GM23338 (cell line): Measurements from ENCODE around the gene GPR142. TPM values are rescaled to one million over a fixed set of nuclear protein-coding genes. Genes with fewer than 3 reads are reported as not detected.

Source experiments
- ATAC-seq: fragments of 200-7000 bp; cut with Tn5 transposase; 3 replicates; pipeline ENCODE4 v1.9.1; 2020
- DNase-seq: peaks from one replicate; pipeline ENCODE4 v3.0.0-alpha.2; 2015; ENCODE audit warnings: low spot score
- H2AFZ ChIP-seq: fragments of 200-600 bp; sonication (generic); 2 replicates; pipeline ENCODE4 v1.8.0; 2016; ENCODE audit warnings: antibody characterized with exemption, mild to moderate bottlenecking, moderate library complexity
- H3F3A ChIP-seq: fragments of 200-600 bp; sonication (generic); replicated peaks from 2 replicates; pipeline ENCODE4 v1.8.0; 2017; ENCODE audit warnings: antibody characterized with exemption, mixed run types, low read depth
- H3K27ac ChIP-seq: fragments of 200-600 bp; sonication (generic); 2 replicates; pipeline ENCODE4 v1.6.1; 2016; ENCODE audit warnings: low read depth
- H3K27me3 ChIP-seq: fragments of 200-600 bp; sonication (generic); 2 replicates; pipeline ENCODE4 v1.8.0; 2016; ENCODE audit warnings: mild to moderate bottlenecking, mixed run types, moderate library complexity; ENCODE audit not compliant: insufficient read depth
- H3K36me3 ChIP-seq: fragments of 200-600 bp; sonication (generic); 2 replicates; pipeline ENCODE4 v1.8.0; 2016; ENCODE audit warnings: mild to moderate bottlenecking; ENCODE audit not compliant: insufficient read depth
- H3K4me1 ChIP-seq: fragments of 200-600 bp; sonication (generic); 2 replicates; pipeline ENCODE4 v1.8.0; 2016; ENCODE audit warnings: mild to moderate bottlenecking, moderate library complexity; ENCODE audit not compliant: insufficient read depth
- H3K4me2 ChIP-seq: fragments of 200-600 bp; sonication (generic); 2 replicates; pipeline ENCODE4 v1.7.1; 2017; ENCODE audit warnings: mixed run types
- H3K4me3 ChIP-seq: fragments of 200-600 bp; sonication (generic); 2 replicates; pipeline ENCODE4 v1.6.1; 2016; ENCODE audit warnings: mixed run types
- H3K79me2 ChIP-seq: fragments of 200-600 bp; sonication (generic); replicated peaks from 2 replicates; pipeline ENCODE4 v1.8.0; 2017; ENCODE audit warnings: mild to moderate bottlenecking; ENCODE audit not compliant: insufficient read depth
- H3K9me2 ChIP-seq: fragments of 200-600 bp; sonication (generic); 2 replicates; pipeline ENCODE4 v1.8.0; 2017; ENCODE audit not compliant: insufficient read depth
- H4K20me1 ChIP-seq: fragments of 200-600 bp; sonication (generic); replicated peaks from 2 replicates; pipeline ENCODE4 v1.8.0; 2017; ENCODE audit warnings: mild to moderate bottlenecking; ENCODE audit not compliant: insufficient read depth
- H3K27ac Mint-ChIP-seq: 2 replicates; pipeline ENCODE4 v1.8.0; 2020; ENCODE audit warnings: inconsistent platforms, mild to moderate bottlenecking, moderate library complexity, mixed read lengths
- H3K27me3 Mint-ChIP-seq: 3 replicates; pipeline ENCODE4 v1.8.0; 2022; ENCODE audit warnings: low read depth, mild to moderate bottlenecking, moderate library complexity, mixed read lengths, inconsistent platforms; ENCODE audit not compliant: insufficient read depth, poor library complexity
- H3K36me3 Mint-ChIP-seq: 3 replicates; pipeline ENCODE4 v1.8.0; 2021; ENCODE audit warnings: low read depth, mild to moderate bottlenecking, inconsistent platforms, moderate library complexity, mixed read lengths
- H3K4me1 Mint-ChIP-seq: 3 replicates; pipeline ENCODE4 v1.8.0; 2020; ENCODE audit warnings: mild to moderate bottlenecking, inconsistent platforms, mixed read lengths
- H3K4me3 Mint-ChIP-seq: 3 replicates; pipeline ENCODE4 v1.8.0; 2021; ENCODE audit warnings: moderate library complexity, mild to moderate bottlenecking, inconsistent platforms, mixed read lengths
- H3K9me3 Mint-ChIP-seq: 3 replicates; pipeline ENCODE4 v1.8.0; 2020; ENCODE audit warnings: moderate library complexity, mild to moderate bottlenecking, inconsistent platforms, mixed read lengths
- CREB1 ChIP-seq: fragments of 250-450 bp; sonication (Bioruptor Pico); IDR thresholded peaks from 2 replicates; pipeline ENCODE4 v1.5.0; 2020; ENCODE audit warnings: low read depth, mild to moderate bottlenecking, moderate library complexity
- ETS1 ChIP-seq: IDR thresholded peaks from 2 replicates; pipeline ENCODE4 v1.6.1; 2016; ENCODE audit warnings: antibody characterized with exemption
- EZH2 ChIP-seq: fragments of 200-600 bp; sonication (generic); IDR thresholded peaks from one replicate; pipeline ENCODE4 v1.8.0; 2017; ENCODE audit warnings: antibody characterized with exemption, mild to moderate bottlenecking, low read depth; ENCODE audit not compliant: unreplicated experiment
- EZH2phosphoT487 ChIP-seq: fragments of 200-600 bp; sonication (generic); IDR thresholded peaks from one replicate; pipeline ENCODE4 v1.8.1; 2018; ENCODE audit warnings: antibody characterized with exemption; ENCODE audit not compliant: unreplicated experiment
- JUNB ChIP-seq: IDR thresholded peaks from one replicate; pipeline ENCODE4 v1.6.1; 2016; ENCODE audit warnings: antibody characterized with exemption; ENCODE audit not compliant: unreplicated experiment
- NANOG ChIP-seq: IDR thresholded peaks from 2 replicates; pipeline ENCODE4 v1.6.1; 2016; ENCODE audit warnings: antibody characterized with exemption, borderline replicate concordance
- POLR2AphosphoS5 ChIP-seq: IDR thresholded peaks from 2 replicates; pipeline ENCODE4 v1.6.1; 2016; ENCODE audit warnings: antibody characterized with exemption, low read depth
- STAT1 ChIP-seq: IDR thresholded peaks from one replicate; pipeline ENCODE4 v1.6.1; 2016; ENCODE audit warnings: antibody characterized with exemption; ENCODE audit not compliant: unreplicated experiment
- ZNF114 ChIP-seq: fragments of 250-450 bp; sonication (Bioruptor Pico); IDR thresholded peaks from 2 replicates; pipeline ENCODE4 v1.5.0; 2020; ENCODE audit warnings: mild to moderate bottlenecking, moderate library complexity
- ZNF331 ChIP-seq: fragments of 250-450 bp; sonication (Bioruptor Pico); IDR thresholded peaks from 2 replicates; pipeline ENCODE4 v1.5.0; 2020; ENCODE audit warnings: low read depth, mild to moderate bottlenecking, moderate library complexity
- ZNF462 ChIP-seq: fragments of 250-450 bp; sonication (Bioruptor Pico); IDR thresholded peaks from 2 replicates; pipeline ENCODE4 v1.5.0; 2020; ENCODE audit warnings: mild to moderate bottlenecking, moderate library complexity
- polyA plus RNA-seq: library from polyadenylated mRNA; unstranded; fragments of >200 nt; fragmentation: Nextera tagmentation; extraction: Ambion mirVana; gene quantifications from 2 replicates; pipeline ENCODE4 v1.2.1, GENCODE V29; 2016
- total RNA-seq: library from RNA; depleted of rRNA; stranded (reverse); fragments of >200 nt; shearing (Covaris generic); gene quantifications from 2 replicates; pipeline ENCODE4 v1.2.3, GENCODE V29; 2014
- TF ChIP-seq, protein P1 (sequence below): IDR thresholded peaks from one replicate; pipeline ENCODE4 v1.6.1; 2018; ENCODE audit warnings: antibody characterized with exemption; ENCODE audit not compliant: unreplicated experiment
- TF ChIP-seq, protein P2 (sequence below), 2 experiments: fragments of 200-600 bp in 1 of 2; sonication (generic) in 1 of 2; conservative IDR thresholded peaks; 2 replicates each; pipeline versions ENCODE4 v1.5.1 to v1.6.1; 2016 to 2017; ENCODE audit warnings: antibody characterized with exemption in 2 of 2, low read depth in 2 of 2, mild to moderate bottlenecking in 2 of 2, moderate library complexity in 1 of 2

The GPR142 gene
- total and polyA plus RNA-seq, 2 experiments from 2014 or later, result not detected

- H3F3A ChIP-seq, result no peaks in the 10 kb centered on the region
- no peaks in the 10 kb centered on the region for H3K9me2 ChIP-seq
- H3K4me2 ChIP-seq, result no peak overlapping the region
- H3K27me3 ChIP-seq, result peaks cover 31% of the 10 kb centered on the region
- no peaks in the 10 kb centered on the region for H3K36me3 ChIP-seq
- no peak overlapping the region for H2AFZ ChIP-seq
- no peaks in the 10 kb centered on the region for H4K20me1 ChIP-seq
- DNase-seq (no peak), ATAC-seq (no peak)
- peaks cover 27% of the 10 kb centered on the region for H3K4me1 Mint-ChIP-seq
- H3K36me3 Mint-ChIP-seq, result no peaks in the 10 kb centered on the region; the same call in 2 of the 3 replicates
- H3K79me2 ChIP-seq, result no peaks in the 10 kb centered on the region
- no peak overlapping the region for H3K4me3 ChIP-seq
- peaks cover 4% of the 10 kb centered on the region; the same call in 1 of the 2 replicates for H3K4me1 ChIP-seq
- no peak overlapping the region; the same call in 2 of the 3 replicates for H3K4me3 Mint-ChIP-seq
- H3K27ac ChIP-seq, result no peak overlapping the region
- H3K27ac Mint-ChIP-seq, result no peak overlapping the region
- H3K27me3 Mint-ChIP-seq, result peaks cover 31% of the 10 kb centered on the region
- H3K9me3 Mint-ChIP-seq, result no peaks in the 10 kb centered on the region
- TF ChIP-seq JUNB, result no peak
- no peak for TF ChIP-seq ZNF462 (CRISPR knock-in tag)
- no peak for TF ChIP-seq EZH2phosphoT487
- TF ChIP-seq STAT1, result no peak
- TF ChIP-seq ETS1, result no peak
- TF ChIP-seq, protein P1, sequence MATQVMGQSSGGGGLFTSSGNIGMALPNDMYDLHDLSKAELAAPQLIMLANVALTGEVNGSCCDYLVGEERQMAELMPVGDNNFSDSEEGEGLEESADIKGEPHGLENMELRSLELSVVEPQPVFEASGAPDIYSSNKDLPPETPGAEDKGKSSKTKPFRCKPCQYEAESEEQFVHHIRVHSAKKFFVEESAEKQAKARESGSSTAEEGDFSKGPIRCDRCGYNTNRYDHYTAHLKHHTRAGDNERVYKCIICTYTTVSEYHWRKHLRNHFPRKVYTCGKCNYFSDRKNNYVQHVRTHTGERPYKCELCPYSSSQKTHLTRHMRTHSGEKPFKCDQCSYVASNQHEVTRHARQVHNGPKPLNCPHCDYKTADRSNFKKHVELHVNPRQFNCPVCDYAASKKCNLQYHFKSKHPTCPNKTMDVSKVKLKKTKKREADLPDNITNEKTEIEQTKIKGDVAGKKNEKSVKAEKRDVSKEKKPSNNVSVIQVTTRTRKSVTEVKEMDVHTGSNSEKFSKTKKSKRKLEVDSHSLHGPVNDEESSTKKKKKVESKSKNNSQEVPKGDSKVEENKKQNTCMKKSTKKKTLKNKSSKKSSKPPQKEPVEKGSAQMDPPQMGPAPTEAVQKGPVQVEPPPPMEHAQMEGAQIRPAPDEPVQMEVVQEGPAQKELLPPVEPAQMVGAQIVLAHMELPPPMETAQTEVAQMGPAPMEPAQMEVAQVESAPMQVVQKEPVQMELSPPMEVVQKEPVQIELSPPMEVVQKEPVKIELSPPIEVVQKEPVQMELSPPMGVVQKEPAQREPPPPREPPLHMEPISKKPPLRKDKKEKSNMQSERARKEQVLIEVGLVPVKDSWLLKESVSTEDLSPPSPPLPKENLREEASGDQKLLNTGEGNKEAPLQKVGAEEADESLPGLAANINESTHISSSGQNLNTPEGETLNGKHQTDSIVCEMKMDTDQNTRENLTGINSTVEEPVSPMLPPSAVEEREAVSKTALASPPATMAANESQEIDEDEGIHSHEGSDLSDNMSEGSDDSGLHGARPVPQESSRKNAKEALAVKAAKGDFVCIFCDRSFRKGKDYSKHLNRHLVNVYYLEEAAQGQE, result no peak
- TF ChIP-seq CREB1 (CRISPR knock-in tag), result no peak
- no peak for TF ChIP-seq NANOG
- TF ChIP-seq, protein P2, sequence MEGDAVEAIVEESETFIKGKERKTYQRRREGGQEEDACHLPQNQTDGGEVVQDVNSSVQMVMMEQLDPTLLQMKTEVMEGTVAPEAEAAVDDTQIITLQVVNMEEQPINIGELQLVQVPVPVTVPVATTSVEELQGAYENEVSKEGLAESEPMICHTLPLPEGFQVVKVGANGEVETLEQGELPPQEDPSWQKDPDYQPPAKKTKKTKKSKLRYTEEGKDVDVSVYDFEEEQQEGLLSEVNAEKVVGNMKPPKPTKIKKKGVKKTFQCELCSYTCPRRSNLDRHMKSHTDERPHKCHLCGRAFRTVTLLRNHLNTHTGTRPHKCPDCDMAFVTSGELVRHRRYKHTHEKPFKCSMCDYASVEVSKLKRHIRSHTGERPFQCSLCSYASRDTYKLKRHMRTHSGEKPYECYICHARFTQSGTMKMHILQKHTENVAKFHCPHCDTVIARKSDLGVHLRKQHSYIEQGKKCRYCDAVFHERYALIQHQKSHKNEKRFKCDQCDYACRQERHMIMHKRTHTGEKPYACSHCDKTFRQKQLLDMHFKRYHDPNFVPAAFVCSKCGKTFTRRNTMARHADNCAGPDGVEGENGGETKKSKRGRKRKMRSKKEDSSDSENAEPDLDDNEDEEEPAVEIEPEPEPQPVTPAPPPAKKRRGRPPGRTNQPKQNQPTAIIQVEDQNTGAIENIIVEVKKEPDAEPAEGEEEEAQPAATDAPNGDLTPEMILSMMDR (conservative IDR thresholded peaks at IDR 0.05; ENCODE audit: low read depth in 2 of 2), result no peak
- no peak for TF ChIP-seq ZNF331 (CRISPR knock-in tag)
- no peak for TF ChIP-seq EZH2
- TF ChIP-seq ZNF114, result no peak
- no peak for TF ChIP-seq POLR2AphosphoS5
Observed at GRCh38 chr17:74328487-74328886, 38.8 kb upstream of the GPR142 start.
